Caco-2 (cell line): Measurements from ENCODE around the gene IFI44. TPM values are rescaled to one million over a fixed set of nuclear protein-coding genes. Genes with fewer than 3 reads are reported as not detected.

Source experiments
- BruUV-seq: library from RNA; stranded (reverse); fragments of 400-500 nt; replicated peaks from 2 replicates; lab custom pipeline; 2021; lab: Mats Ljungman, UMichigan
- CTCF ChIA-PET: fragments of 300-600 bp; sonication (Branson Sonifier 250); formaldehyde crosslinking; loops from one replicate; lab custom pipeline; 2022; ENCODE audit warnings: antibody characterized with exemption; lab: Charles Lee
- POLR2A ChIA-PET: fragments of 300-600 bp; sonication (Branson Sonifier 250); formaldehyde crosslinking; loops from one replicate; lab custom pipeline; 2022; ENCODE audit warnings: antibody characterized with exemption; lab: Charles Lee
- DNase-seq, 2 experiments: peaks; one replicate each; pipeline versions ENCODE4 v3.0.0 to v3.0.0-alpha.2; 2020 to 2022
- H3K27me3 ChIP-seq: replicated peaks from 2 replicates; pipeline ENCODE4 v1.6.0; 2011; ENCODE audit warnings: low read length; ENCODE audit not compliant: control insufficient read depth, insufficient read depth
- H3K36me3 ChIP-seq: 2 replicates; pipeline ENCODE4 v1.5.1; 2011; ENCODE audit warnings: low read length; ENCODE audit not compliant: control insufficient read depth, insufficient read depth
- H3K4me1 ChIP-seq: fragments of 250-450 bp; sonication (Bioruptor Pico); 2 replicates; pipeline ENCODE4 v1.5.1; 2020; ENCODE audit warnings: mild to moderate bottlenecking
- H3K4me3 ChIP-seq: 2 replicates; pipeline ENCODE4 v1.5.1; 2011; ENCODE audit warnings: low read depth, mild to moderate bottlenecking, control low read depth, low read length
- H3K9me3 ChIP-seq: fragments of 250-450 bp; sonication (Bioruptor Pico); 2 replicates; pipeline ENCODE4 v1.5.1; 2020; ENCODE audit warnings: mild to moderate bottlenecking, moderate library complexity
- H3K27ac Mint-ChIP-seq: one replicate; pipeline ENCODE4 v1.8.0; 2022; ENCODE audit warnings: mixed read lengths; ENCODE audit not compliant: unreplicated experiment
- H3K27me3 Mint-ChIP-seq: one replicate; pipeline ENCODE4 v1.8.0; 2022; ENCODE audit warnings: mixed read lengths; ENCODE audit not compliant: insufficient read depth, unreplicated experiment
- H3K36me3 Mint-ChIP-seq: one replicate; pipeline ENCODE4 v1.8.0; 2022; ENCODE audit warnings: mild to moderate bottlenecking, mixed read lengths; ENCODE audit not compliant: insufficient read depth, unreplicated experiment
- H3K4me1 Mint-ChIP-seq: one replicate; pipeline ENCODE4 v1.8.0; 2022; ENCODE audit warnings: low read depth, mixed read lengths; ENCODE audit not compliant: unreplicated experiment
- H3K4me3 Mint-ChIP-seq: one replicate; pipeline ENCODE4 v1.8.0; 2022; ENCODE audit warnings: mild to moderate bottlenecking, moderate library complexity, mixed read lengths; ENCODE audit not compliant: unreplicated experiment
- H3K9me3 Mint-ChIP-seq: one replicate; pipeline ENCODE4 v1.8.0; 2022; ENCODE audit warnings: mixed read lengths; ENCODE audit not compliant: unreplicated experiment
- intact Hi-C: fragments of 100-400 bp; cut with micrococcal nuclease; formaldehyde crosslinking; loops from one replicate; pipeline ENCODE4 v1.10.0; 2022; ENCODE audit not compliant: unreplicated experiment
- total RNA-seq: library from RNA; stranded (reverse); gene quantifications from 2 replicates; pipeline ENCODE4 v1.2.3, GENCODE V29; 2022
- TF ChIP-seq, protein P1 (sequence below), 2 experiments: fragments of 200-600 bp in 1 of 2; IDR thresholded peaks; 1 replicate in 1 of 2; 2 replicates in 1 of 2; pipeline versions ENCODE4 v1.5.1 to v1.8.0; 2011 to 2022; ENCODE audit warnings: antibody characterized with exemption in 1 of 2, control low read depth in 1 of 2, inconsistent platforms in 1 of 2, low read depth in 1 of 2, low read length in 1 of 2, mild to moderate bottlenecking in 1 of 2, moderate library complexity in 1 of 2; ENCODE audit not compliant: insufficient read depth in 1 of 2, severe bottlenecking in 1 of 2, unreplicated experiment in 1 of 2

Gene IFI44
- total RNA-seq, 1 experiment from 2014 or later: not detected

DNA sequence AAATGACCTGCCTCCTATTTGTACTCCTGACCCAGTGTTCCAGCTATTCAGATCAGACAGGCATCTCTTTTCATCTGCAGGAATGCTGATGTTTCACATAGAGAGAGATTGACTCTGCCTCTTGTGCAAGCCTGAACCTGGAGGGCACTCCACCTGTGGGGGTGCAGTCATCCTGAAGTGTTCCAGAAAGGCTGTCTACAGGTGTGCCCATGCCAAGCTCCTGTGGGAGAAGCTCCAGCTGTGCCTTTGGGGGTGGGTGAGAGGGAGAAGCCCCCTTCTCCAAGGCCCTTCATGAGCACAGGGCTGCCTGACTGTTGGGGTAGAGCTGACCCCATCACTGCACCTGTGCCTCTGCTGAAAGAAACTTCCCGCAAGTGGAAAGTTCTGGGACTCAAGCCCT, 22.8 kb downstream of the IFI44 start:
- CTCF ChIA-PET: no interaction called here
- intact Hi-C loops: no loop called here
- no peaks in the 10 kb centered on the region for H3K4me1 Mint-ChIP-seq
- H3K27ac Mint-ChIP-seq: no peak overlapping the region
- H3K9me3 Mint-ChIP-seq: no peaks in the 10 kb centered on the region
- Histone ChIP-seq H3K27me3 (no peaks in the 10 kb centered on the region), H3K4me1 (no peaks in the 10 kb centered on the region), H3K4me3 (no peak overlapping the region), H3K36me3 (no peaks in the 10 kb centered on the region), H3K9me3 (no peaks in the 10 kb centered on the region)
- no peaks in the 10 kb centered on the region for H3K36me3 Mint-ChIP-seq
- DNase-seq: no peak
- POLR2A ChIA-PET: no interaction called here
- TF ChIP-seq, protein P1, sequence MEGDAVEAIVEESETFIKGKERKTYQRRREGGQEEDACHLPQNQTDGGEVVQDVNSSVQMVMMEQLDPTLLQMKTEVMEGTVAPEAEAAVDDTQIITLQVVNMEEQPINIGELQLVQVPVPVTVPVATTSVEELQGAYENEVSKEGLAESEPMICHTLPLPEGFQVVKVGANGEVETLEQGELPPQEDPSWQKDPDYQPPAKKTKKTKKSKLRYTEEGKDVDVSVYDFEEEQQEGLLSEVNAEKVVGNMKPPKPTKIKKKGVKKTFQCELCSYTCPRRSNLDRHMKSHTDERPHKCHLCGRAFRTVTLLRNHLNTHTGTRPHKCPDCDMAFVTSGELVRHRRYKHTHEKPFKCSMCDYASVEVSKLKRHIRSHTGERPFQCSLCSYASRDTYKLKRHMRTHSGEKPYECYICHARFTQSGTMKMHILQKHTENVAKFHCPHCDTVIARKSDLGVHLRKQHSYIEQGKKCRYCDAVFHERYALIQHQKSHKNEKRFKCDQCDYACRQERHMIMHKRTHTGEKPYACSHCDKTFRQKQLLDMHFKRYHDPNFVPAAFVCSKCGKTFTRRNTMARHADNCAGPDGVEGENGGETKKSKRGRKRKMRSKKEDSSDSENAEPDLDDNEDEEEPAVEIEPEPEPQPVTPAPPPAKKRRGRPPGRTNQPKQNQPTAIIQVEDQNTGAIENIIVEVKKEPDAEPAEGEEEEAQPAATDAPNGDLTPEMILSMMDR (IDR thresholded peaks at IDR 0.05; ENCODE audit: insufficient read depth in 1 of 2, low read depth in 1 of 2, low read length in 1 of 2, severe bottlenecking in 1 of 2, unreplicated experiment in 1 of 2): no peak
- BruUV-seq: no TSS peak
- H3K4me3 Mint-ChIP-seq: no peak overlapping the region
- peaks cover 3% of the 10 kb centered on the region for H3K27me3 Mint-ChIP-seq

DNA sequence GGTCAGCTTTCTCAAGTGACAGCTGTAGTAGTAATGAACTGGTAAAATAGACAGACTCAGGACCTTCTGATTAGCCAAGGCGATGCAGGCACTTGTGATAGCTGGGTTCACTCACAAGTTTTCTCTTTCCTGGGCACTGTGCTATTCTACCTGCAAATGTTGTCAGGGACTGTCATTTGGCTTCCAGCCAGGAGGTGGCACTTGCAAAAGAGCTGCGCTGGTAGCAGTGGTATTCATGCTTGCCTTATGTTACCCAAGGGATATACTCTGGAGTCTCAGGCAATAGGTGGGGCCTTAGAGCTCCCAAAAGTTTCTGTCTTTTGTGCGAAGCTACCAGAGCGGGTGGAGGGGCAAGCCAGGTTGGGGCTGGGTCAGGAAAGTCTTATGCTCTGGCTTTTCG, 23.5 kb downstream of the IFI44 start:
- intact Hi-C loops: no loop called here
- peak in 1 of 2 experiments; percentile 22 for DNase-seq
- H3K36me3 Mint-ChIP-seq: no peaks in the 10 kb centered on the region
- Histone ChIP-seq H3K4me1 (no peaks in the 10 kb centered on the region), H3K27me3 (no peaks in the 10 kb centered on the region), H3K36me3 (no peaks in the 10 kb centered on the region), H3K9me3 (no peaks in the 10 kb centered on the region), H3K4me3 (no peak overlapping the region)
- CTCF ChIA-PET: no interaction called here
- H3K4me1 Mint-ChIP-seq: no peaks in the 10 kb centered on the region
- no peak overlapping the region for H3K4me3 Mint-ChIP-seq
- POLR2A ChIA-PET: no interaction called here
- no peaks in the 10 kb centered on the region for H3K9me3 Mint-ChIP-seq
- peaks cover 1% of the 10 kb centered on the region for H3K27me3 Mint-ChIP-seq
- no peak overlapping the region for H3K27ac Mint-ChIP-seq
- TF ChIP-seq, protein P1 (IDR thresholded peaks at IDR 0.05; ENCODE audit: insufficient read depth in 1 of 2, low read depth in 1 of 2, low read length in 1 of 2, severe bottlenecking in 1 of 2, unreplicated experiment in 1 of 2): peak; percentile 16 to 19
- BruUV-seq: no TSS peak

- no peak overlapping the region for H3K4me3 ChIP-seq
- Mint-ChIP-seq H3K4me1 (no peaks in the 10 kb centered on the region), H3K27ac (no peak overlapping the region), H3K27me3 (no peaks in the 10 kb centered on the region), H3K36me3 (no peaks in the 10 kb centered on the region), H3K4me3 (no peak overlapping the region), H3K9me3 (no peaks in the 10 kb centered on the region)
- intact Hi-C loops: loop anchor here (1.0 to 5.0 kb wide), 2 partner anchors 59 to 529 kb away; no protein-coding TSS in a partner anchor
- peak in 1 of 2 experiments; percentile 33 for DNase-seq
- ChIA-PET POLR2A (no interaction called here), CTCF (no interaction called here)
- no peaks in the 10 kb centered on the region for H3K27me3 ChIP-seq
- H3K9me3 ChIP-seq: no peaks in the 10 kb centered on the region
- TF ChIP-seq, protein P1 (IDR thresholded peaks at IDR 0.05; ENCODE audit: insufficient read depth in 1 of 2, low read depth in 1 of 2, low read length in 1 of 2, severe bottlenecking in 1 of 2, unreplicated experiment in 1 of 2): peak; percentile 43 to 59
- no peaks in the 10 kb centered on the region for H3K36me3 ChIP-seq
- H3K4me1 ChIP-seq: no peaks in the 10 kb centered on the region
- BruUV-seq: no TSS peak
These were observed 26.8 kb downstream of the IFI44 start for GRCh38 chr1:78676347-78676982.
